GM21619 (cell line): ENCODE results near the gene RAB15.

Source experiments
- ATAC-seq: cut with Tn5 transposase; IDR thresholded peaks from one replicate; pipeline ENCODE4 v1.9.1; 2021; ENCODE audit not compliant: unreplicated experiment

Gene RAB15

GRCh38 chr14:64971943-64972791, at the start of gene RAB15:
Gene RAB15, minus strand, starts transcription at chr14:64972336. Its CDS starts 260 bp downstream, at chr14:64972076.
- no peak for ATAC-seq

- no peak for ATAC-seq
These were observed 47.9 kb upstream of the RAB15 start for GRCh38 chr14:65019944-65020566.

GRCh38 chr14:65016471-65016870, 44.3 kb upstream of the RAB15 start:
- ATAC-seq = no peak

GRCh38 chr14:65015391-65015790, 43.3 kb upstream of the RAB15 start:
- no peak for ATAC-seq

- no peak for ATAC-seq
These were observed 40.2 kb upstream of the RAB15 start for GRCh38 chr14:65012353-65012752.

GRCh38 chr14:65011538-65011937, 39.4 kb upstream of the RAB15 start:
- no peak for ATAC-seq

- no peak for ATAC-seq
These were observed 38.2 kb upstream of the RAB15 start for GRCh38 chr14:65010211-65010931.

GRCh38 chr14:65007202-65007601, 35.1 kb upstream of the RAB15 start:
- no peak for ATAC-seq

- ATAC-seq = no peak
These were observed 34.2 kb upstream of the RAB15 start for GRCh38 chr14:65006261-65006721.

GRCh38 chr14:65003394-65003793, 31.3 kb upstream of the RAB15 start:
- ATAC-seq = peak; percentile 62

- ATAC-seq = no peak
These were observed 30.6 kb upstream of the RAB15 start for GRCh38 chr14:65002586-65003210.

- ATAC-seq = no peak
These were observed 29.6 kb upstream of the RAB15 start for GRCh38 chr14:65001723-65002122.

- ATAC-seq = no peak
These were observed 28.9 kb upstream of the RAB15 start for GRCh38 chr14:65000898-65001591.

- ATAC-seq = no peak
These were observed 26.4 kb upstream of the RAB15 start for GRCh38 chr14:64998455-64998931.

- ATAC-seq = no peak
These were observed 25.1 kb upstream of the RAB15 start for GRCh38 chr14:64997108-64997794.

GRCh38 chr14:64995291-64995690, 23.2 kb upstream of the RAB15 start:
- no peak for ATAC-seq

GRCh38 chr14:64994540-64994939, 22.4 kb upstream of the RAB15 start:
- no peak for ATAC-seq

- ATAC-seq = no peak
These were observed 21.3 kb upstream of the RAB15 start for GRCh38 chr14:64993266-64993930.

GRCh38 chr14:64992328-64992885, 20.3 kb upstream of the RAB15 start:
- no peak for ATAC-seq
